ENCODE measurements around the gene CALD1. TPM values are rescaled to one million over a fixed set of nuclear protein-coding genes. Genes with fewer than 3 reads are reported as not detected.

The CALD1 gene
- total RNA-seq, 1 experiment from 2014 or later, result 1.0 TPM

DNA sequence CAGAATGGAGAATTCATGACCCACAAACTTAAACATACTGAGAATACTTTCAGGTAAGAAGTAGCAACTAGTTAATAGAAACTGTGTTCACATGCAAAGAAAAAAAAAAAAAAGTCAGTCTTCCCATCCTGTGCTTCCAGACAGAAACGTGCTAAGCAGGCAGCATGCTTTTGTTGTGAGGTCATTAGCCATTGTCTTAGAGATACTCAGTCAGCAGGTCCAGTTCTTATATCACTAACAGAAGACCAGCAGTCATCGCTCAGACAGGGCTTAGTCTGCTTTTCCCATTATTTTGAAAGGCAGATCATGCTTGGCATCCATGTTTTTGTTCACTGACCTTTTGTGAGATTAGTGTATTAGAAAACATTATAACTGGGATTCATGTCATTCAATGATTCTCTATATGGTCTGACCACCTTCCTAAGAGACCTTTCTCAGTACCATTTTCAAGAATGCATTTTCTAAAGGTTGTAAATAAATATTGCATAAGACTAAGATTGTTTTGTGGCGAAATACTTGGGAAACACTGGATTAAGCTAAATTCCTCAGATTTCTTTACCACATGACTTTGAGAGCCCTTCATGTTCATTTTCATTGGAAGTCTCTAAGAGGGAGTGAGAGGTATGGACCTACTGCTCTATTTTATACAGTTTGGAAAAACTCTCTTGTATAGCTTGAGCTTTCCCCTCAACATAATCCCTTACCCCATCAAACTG, 161.9 kb downstream of the CALD1 start:
- DNase-seq, result no peak
- Histone ChIP-seq H2AFZ (ENCODE audit: low read length) (no peak overlapping the region), H3K79me2 (ENCODE audit: low read length) (no peaks in the 10 kb centered on the region), H3K4me3 (ENCODE audit: low read length) (no peak overlapping the region), H3K36me3 (ENCODE audit: insufficient read depth, low read length) (no peaks in the 10 kb centered on the region), H3K9me3 (ENCODE audit: low read length) (no peaks in the 10 kb centered on the region), H3K27me3 (ENCODE audit: low read length) (no peaks in the 10 kb centered on the region), H3K9me2 (replicated peaks; ENCODE audit: insufficient read depth, low read length) (no peaks in the 10 kb centered on the region), H4K20me1 (ENCODE audit: insufficient read depth, low read depth, low read length) (no peaks in the 10 kb centered on the region), H3K27ac (ENCODE audit: low read length) (no peak overlapping the region), H3K9ac (ENCODE audit: low read length) (no peak overlapping the region), H3K4me1 (ENCODE audit: low read length) (peaks cover 15% of the 10 kb centered on the region), H3K4me2 (ENCODE audit: low read depth, low read length, poor library complexity, severe bottlenecking) (no peak overlapping the region)

- no peaks in the 10 kb centered on the region for H3K9me3 ChIP-seq (ENCODE audit: low read length)
- H3K27ac ChIP-seq (ENCODE audit: low read length), result no peak overlapping the region
- H4K20me1 ChIP-seq (ENCODE audit: insufficient read depth, low read depth, low read length), result no peaks in the 10 kb centered on the region
- no peaks in the 10 kb centered on the region for H3K9me2 ChIP-seq (replicated peaks; ENCODE audit: insufficient read depth, low read length)
- H3K4me3 ChIP-seq (ENCODE audit: low read length), result no peak overlapping the region
- no peak overlapping the region for H3K4me2 ChIP-seq (ENCODE audit: low read depth, low read length, poor library complexity, severe bottlenecking)
- H3K4me1 ChIP-seq (ENCODE audit: low read length), result peaks cover 17% of the 10 kb centered on the region
- no peaks in the 10 kb centered on the region for H3K36me3 ChIP-seq (ENCODE audit: insufficient read depth, low read length)
- H3K9ac ChIP-seq (ENCODE audit: low read length), result no peak overlapping the region
- H2AFZ ChIP-seq (ENCODE audit: low read length), result no peak overlapping the region
- no peaks in the 10 kb centered on the region for H3K79me2 ChIP-seq (ENCODE audit: low read length)
- DNase-seq, result no peak
- H3K27me3 ChIP-seq (ENCODE audit: low read length), result no peaks in the 10 kb centered on the region
Measured at GRCh38 chr7:134941952-134942351, 162.5 kb downstream of the CALD1 start.

DNA sequence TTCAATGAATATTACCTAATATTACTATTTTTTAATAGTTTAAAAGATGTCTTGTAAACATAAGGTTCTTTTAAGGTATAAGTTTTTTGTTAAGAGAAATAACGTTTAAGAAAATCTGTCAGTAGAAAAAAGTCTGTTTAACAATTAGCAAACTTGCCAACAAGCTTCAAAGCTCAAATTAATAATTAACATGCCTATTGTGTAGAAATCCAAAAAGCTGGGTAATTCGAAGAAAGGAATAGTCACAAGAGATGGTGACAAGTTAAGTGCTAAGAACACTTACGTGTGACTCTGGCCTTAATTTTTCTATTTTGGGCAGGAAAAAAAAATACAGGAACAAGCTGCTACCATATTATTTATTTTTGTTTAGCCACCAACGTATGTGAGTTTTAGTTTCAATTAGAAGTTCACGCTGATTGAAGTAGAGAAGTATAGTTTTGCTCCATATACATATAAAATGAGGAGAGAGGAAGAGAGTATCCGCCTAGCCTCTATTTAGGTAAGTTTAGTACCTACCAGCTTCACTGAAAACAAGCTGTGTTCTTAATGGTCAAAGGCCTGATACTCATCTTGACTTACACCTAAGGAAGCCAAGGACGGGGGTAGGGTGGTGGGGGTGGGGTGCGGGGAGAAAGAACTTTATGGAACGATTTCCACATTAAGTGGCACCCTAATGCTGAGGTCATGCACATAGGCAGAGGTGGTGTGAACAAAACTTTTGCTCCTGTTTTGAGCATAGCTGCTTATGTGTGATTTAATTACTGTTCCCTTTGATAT, 163.4 kb downstream of the CALD1 start:
- H3K9me3 ChIP-seq (ENCODE audit: low read length), result no peaks in the 10 kb centered on the region
- no peaks in the 10 kb centered on the region for H3K27me3 ChIP-seq (ENCODE audit: low read length)
- no peak overlapping the region for H3K4me2 ChIP-seq (ENCODE audit: low read depth, low read length, poor library complexity, severe bottlenecking)
- H3K9me2 ChIP-seq (replicated peaks; ENCODE audit: insufficient read depth, low read length), result no peaks in the 10 kb centered on the region
- H3K36me3 ChIP-seq (ENCODE audit: insufficient read depth, low read length), result no peaks in the 10 kb centered on the region
- no peak overlapping the region for H3K4me3 ChIP-seq (ENCODE audit: low read length)
- DNase-seq, result no peak
- no peak overlapping the region for H2AFZ ChIP-seq (ENCODE audit: low read length)
- no peaks in the 10 kb centered on the region for H4K20me1 ChIP-seq (ENCODE audit: insufficient read depth, low read depth, low read length)
- H3K4me1 ChIP-seq (ENCODE audit: low read length), result peaks cover 8% of the 10 kb centered on the region
- H3K79me2 ChIP-seq (ENCODE audit: low read length), result no peaks in the 10 kb centered on the region
- H3K9ac ChIP-seq (ENCODE audit: low read length), result no peak overlapping the region
- H3K27ac ChIP-seq (ENCODE audit: low read length), result no peak overlapping the region

- H3K27ac ChIP-seq (ENCODE audit: low read length), result no peak overlapping the region
- no peak overlapping the region for H3K4me3 ChIP-seq (ENCODE audit: low read length)
- no peaks in the 10 kb centered on the region for H4K20me1 ChIP-seq (ENCODE audit: insufficient read depth, low read depth, low read length)
- no peaks in the 10 kb centered on the region for H3K36me3 ChIP-seq (ENCODE audit: insufficient read depth, low read length)
- no peak overlapping the region for H2AFZ ChIP-seq (ENCODE audit: low read length)
- no peak overlapping the region for H3K9ac ChIP-seq (ENCODE audit: low read length)
- no peaks in the 10 kb centered on the region for H3K9me3 ChIP-seq (ENCODE audit: low read length)
- H3K9me2 ChIP-seq (replicated peaks; ENCODE audit: insufficient read depth, low read length), result no peaks in the 10 kb centered on the region
- H3K79me2 ChIP-seq (ENCODE audit: low read length), result no peaks in the 10 kb centered on the region
- H3K4me1 ChIP-seq (ENCODE audit: low read length), result peaks cover 2% of the 10 kb centered on the region; the same call in 1 of the 2 replicates
- DNase-seq, result peak; percentile 73
- no peaks in the 10 kb centered on the region for H3K27me3 ChIP-seq (ENCODE audit: low read length)
- no peak overlapping the region for H3K4me2 ChIP-seq (ENCODE audit: low read depth, low read length, poor library complexity, severe bottlenecking)
Measured at GRCh38 chr7:134943785-134944400, 164.5 kb downstream of the CALD1 start.

DNA sequence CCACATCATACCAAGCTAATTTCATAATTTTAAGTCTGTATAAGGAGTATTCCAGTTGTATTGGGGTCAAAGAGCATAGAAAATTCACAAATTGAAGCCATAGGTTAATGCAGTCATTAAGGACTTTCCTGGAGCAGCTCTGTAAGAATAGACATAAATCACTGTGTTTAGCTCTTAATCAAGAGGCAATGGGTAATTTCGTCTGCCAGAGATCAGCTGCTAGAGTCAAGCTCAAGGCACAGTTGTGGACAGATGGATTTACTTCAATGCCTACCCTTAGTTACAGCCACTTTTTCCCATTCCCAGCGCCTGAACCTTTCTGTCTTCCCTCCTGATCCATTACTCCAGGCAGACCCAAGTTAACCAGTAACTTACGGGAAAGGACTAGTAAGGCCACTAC, 166.3 kb downstream of the CALD1 start:
- no peak overlapping the region for H3K4me3 ChIP-seq (ENCODE audit: low read length)
- H3K9ac ChIP-seq (ENCODE audit: low read length), result no peak overlapping the region
- no peaks in the 10 kb centered on the region for H3K79me2 ChIP-seq (ENCODE audit: low read length)
- no peaks in the 10 kb centered on the region for H3K36me3 ChIP-seq (ENCODE audit: insufficient read depth, low read length)
- peaks cover 2% of the 10 kb centered on the region; the same call in 1 of the 2 replicates for H3K4me1 ChIP-seq (ENCODE audit: low read length)
- H3K27me3 ChIP-seq (ENCODE audit: low read length), result no peaks in the 10 kb centered on the region
- no peak for DNase-seq
- no peak overlapping the region for H3K4me2 ChIP-seq (ENCODE audit: low read depth, low read length, poor library complexity, severe bottlenecking)
- H2AFZ ChIP-seq (ENCODE audit: low read length), result no peak overlapping the region
- H3K9me3 ChIP-seq (ENCODE audit: low read length), result no peaks in the 10 kb centered on the region
- no peaks in the 10 kb centered on the region for H4K20me1 ChIP-seq (ENCODE audit: insufficient read depth, low read depth, low read length)
- no peaks in the 10 kb centered on the region for H3K9me2 ChIP-seq (replicated peaks; ENCODE audit: insufficient read depth, low read length)
- H3K27ac ChIP-seq (ENCODE audit: low read length), result no peak overlapping the region

DNA sequence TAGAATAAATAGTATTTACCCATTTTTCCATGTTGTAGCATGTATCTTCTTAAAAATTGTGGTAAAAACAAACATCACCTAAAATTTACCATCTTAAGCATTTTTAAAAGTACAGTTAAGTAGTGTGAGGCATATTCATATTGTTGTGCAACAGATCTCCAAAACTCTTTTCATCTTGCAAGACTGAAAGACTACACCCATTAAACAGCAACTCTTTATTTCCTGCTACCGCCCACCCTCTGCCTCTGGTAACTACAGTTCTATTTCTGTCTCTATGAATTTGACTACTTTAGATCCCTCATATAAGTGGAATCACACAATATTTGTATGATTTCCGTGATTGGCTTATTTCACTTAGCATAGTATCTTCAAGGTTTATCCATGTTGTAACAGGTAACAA, 166.8 kb downstream of the CALD1 start:
- Histone ChIP-seq H3K4me3 (ENCODE audit: low read length) (no peak overlapping the region), H4K20me1 (ENCODE audit: insufficient read depth, low read depth, low read length) (no peaks in the 10 kb centered on the region), H3K36me3 (ENCODE audit: insufficient read depth, low read length) (no peaks in the 10 kb centered on the region), H3K9ac (ENCODE audit: low read length) (no peak overlapping the region), H3K9me2 (replicated peaks; ENCODE audit: insufficient read depth, low read length) (no peaks in the 10 kb centered on the region), H3K9me3 (ENCODE audit: low read length) (no peaks in the 10 kb centered on the region), H3K27me3 (ENCODE audit: low read length) (no peaks in the 10 kb centered on the region), H3K79me2 (ENCODE audit: low read length) (no peaks in the 10 kb centered on the region), H3K4me1 (ENCODE audit: low read length) (peaks cover 2% of the 10 kb centered on the region; the same call in 1 of the 2 replicates), H3K4me2 (ENCODE audit: low read depth, low read length, poor library complexity, severe bottlenecking) (no peak overlapping the region), H2AFZ (ENCODE audit: low read length) (no peak overlapping the region), H3K27ac (ENCODE audit: low read length) (no peak overlapping the region)
- DNase-seq, result no peak

DNA sequence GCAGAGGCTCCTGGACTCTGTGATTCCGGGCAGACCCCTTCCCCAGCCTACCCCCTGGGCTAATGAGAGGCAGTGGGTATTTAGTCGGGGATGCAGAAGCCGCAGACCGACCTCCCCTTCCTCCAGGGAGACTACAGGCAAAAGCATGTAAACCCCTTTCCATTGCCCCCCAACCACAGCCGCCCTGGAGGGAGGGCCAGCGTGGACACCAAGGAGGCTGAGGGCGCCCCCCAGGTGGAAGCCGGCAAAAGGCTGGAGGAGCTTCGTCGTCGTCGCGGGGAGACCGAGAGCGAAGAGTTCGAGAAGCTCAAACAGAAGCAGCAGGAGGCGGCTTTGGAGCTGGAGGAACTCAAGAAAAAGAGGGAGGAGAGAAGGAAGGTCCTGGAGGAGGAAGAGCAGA, 167.9 kb downstream of the CALD1 start:
- Histone ChIP-seq H3K27ac (ENCODE audit: low read length) (no peak overlapping the region), H3K9ac (ENCODE audit: low read length) (no peak overlapping the region)
- no peak for DNase-seq

GRCh38 chr7:134947831-134948230, 168.4 kb downstream of the CALD1 start:
- Histone ChIP-seq H4K20me1 (ENCODE audit: insufficient read depth, low read depth, low read length) (no peaks in the 10 kb centered on the region), H3K27ac (ENCODE audit: low read length) (no peak overlapping the region), H3K9ac (ENCODE audit: low read length) (no peak overlapping the region), H3K79me2 (ENCODE audit: low read length) (no peaks in the 10 kb centered on the region), H3K9me2 (replicated peaks; ENCODE audit: insufficient read depth, low read length) (no peaks in the 10 kb centered on the region), H3K36me3 (ENCODE audit: insufficient read depth, low read length) (no peaks in the 10 kb centered on the region), H3K4me3 (ENCODE audit: low read length) (no peak overlapping the region), H3K9me3 (ENCODE audit: low read length) (no peaks in the 10 kb centered on the region), H2AFZ (ENCODE audit: low read length) (no peak overlapping the region), H3K27me3 (ENCODE audit: low read length) (no peaks in the 10 kb centered on the region), H3K4me1 (ENCODE audit: low read length) (peaks cover 2% of the 10 kb centered on the region; the same call in 1 of the 2 replicates), H3K4me2 (ENCODE audit: low read depth, low read length, poor library complexity, severe bottlenecking) (no peak overlapping the region)
- no peak for DNase-seq

More for the DNA sequence above, 167.9 kb downstream of the CALD1 start:
- Histone ChIP-seq H3K9me3 (ENCODE audit: low read length) (no peaks in the 10 kb centered on the region), H3K4me3 (ENCODE audit: low read length) (no peak overlapping the region), H3K9me2 (replicated peaks; ENCODE audit: insufficient read depth, low read length) (no peaks in the 10 kb centered on the region), H3K4me1 (ENCODE audit: low read length) (peaks cover 2% of the 10 kb centered on the region; the same call in 1 of the 2 replicates), H4K20me1 (ENCODE audit: insufficient read depth, low read depth, low read length) (no peaks in the 10 kb centered on the region), H2AFZ (ENCODE audit: low read length) (no peak overlapping the region), H3K36me3 (ENCODE audit: insufficient read depth, low read length) (no peaks in the 10 kb centered on the region), H3K79me2 (ENCODE audit: low read length) (no peaks in the 10 kb centered on the region), H3K4me2 (ENCODE audit: low read depth, low read length, poor library complexity, severe bottlenecking) (no peak overlapping the region), H3K27me3 (ENCODE audit: low read length) (no peaks in the 10 kb centered on the region)

Data from Karpas-422 (cell line).